ENCODE measurements around the gene TERB1.

TERB1 gene

DNA sequence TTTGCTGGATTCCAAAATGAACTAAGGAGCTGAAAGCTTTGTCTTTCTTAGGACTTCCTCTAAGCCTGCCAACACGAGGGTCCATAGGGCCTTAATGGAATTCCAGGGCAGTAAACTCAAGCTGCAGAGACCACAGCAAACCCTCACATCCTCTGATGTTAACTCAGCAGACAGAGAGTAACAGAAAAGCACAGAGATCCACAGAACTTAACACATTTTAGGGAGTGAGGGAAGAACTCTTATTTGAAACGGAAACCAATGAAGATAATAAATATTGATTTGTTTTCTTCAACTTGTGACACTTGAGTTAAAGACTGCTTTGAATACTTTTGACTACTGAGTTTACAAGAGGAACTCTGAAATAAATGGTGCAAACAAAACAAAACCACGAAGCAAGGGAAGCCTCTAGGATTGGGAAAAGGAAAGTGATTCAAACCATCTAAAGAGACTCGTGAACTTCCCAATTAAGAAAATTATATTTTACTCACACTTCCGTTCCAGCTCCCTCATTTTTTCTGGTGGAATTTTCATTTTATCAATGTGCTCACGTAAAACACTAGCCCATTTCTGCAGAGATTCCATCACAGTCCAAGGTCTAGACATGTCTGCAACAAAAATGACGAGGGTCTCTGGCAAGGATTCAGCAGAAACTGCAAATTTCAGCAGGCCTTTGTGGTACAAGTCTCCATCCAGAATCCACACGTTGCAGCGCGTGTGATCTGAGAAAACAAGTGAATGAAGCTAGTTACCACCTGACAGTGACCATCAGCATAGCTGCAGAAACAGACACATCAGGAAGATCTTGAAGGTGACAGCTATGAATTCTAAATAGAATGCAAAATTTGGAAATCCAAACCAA lies 59.2 kb downstream of the TERB1 start:
- no peak for DNase-seq

- DNase-seq, result no peak
These were observed 60.0 kb downstream of the TERB1 start for GRCh38 chr16:66741169-66741900.

GRCh38 chr16:66740533-66740932 lies 60.9 kb downstream of the TERB1 start:
- no peak for DNase-seq

DNA sequence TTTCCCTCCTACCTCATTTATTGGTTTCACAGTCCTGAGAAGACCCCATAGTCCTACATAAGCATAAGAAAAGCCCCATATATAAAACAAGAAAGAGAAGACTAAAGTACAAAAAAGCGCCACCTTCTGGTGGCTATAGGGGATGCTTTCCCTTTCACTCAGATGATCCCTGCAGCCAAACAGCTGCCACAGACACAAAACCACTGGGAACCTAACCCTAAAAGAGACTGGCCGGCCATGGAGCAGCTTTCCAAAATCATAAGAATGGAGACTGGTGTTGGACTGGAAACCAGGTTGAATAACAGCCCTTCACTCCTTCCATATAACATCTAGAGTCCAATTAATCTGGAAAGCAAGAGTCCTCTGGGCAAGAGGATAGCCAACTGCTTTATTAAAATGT lies 61.4 kb downstream of the TERB1 start:
- DNase-seq, result no peak

GRCh38 chr16:66735891-66736290 lies 65.5 kb downstream of the TERB1 start:
- no peak for DNase-seq

DNA sequence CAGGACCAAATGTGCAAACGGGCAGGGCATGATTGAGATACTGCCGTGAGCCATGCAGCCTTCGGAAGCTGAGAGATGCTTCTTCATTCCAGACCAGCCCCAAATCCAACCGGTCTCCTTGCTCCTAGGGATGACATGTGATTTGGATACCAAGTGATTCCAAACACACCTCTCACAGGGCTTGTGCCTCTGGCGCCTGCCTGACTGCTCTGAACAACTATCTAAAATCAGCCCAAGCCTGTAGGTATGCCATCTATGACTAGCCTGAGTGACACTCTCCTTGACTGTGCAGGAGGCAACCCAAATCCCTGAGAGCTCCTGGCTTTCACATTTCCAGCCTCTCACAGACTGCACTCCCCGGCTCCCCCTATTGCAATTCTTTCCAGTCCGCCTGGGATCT lies 70.3 kb downstream of the TERB1 start:
- no peak for DNase-seq

DNA sequence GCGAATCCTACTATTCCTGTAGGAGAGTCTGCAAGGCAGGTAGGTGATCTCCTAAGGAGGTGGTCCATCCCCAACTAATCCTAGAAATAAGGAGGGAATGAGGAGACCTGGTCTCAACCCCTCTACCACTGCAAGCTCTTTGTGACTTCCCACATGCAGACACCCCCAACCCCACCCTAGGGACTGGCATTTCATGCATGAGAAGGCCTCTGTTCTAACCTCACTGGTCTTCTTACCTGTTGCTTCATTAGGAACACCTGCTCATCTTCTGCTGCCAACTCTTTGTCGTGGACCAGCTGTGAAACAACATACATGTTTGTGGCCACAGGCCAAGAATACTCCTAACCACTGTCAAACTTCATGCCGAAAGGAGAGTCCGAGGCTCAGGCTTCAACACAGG lies 72.6 kb downstream of the TERB1 start:
- DNase-seq, result no peak

DNA sequence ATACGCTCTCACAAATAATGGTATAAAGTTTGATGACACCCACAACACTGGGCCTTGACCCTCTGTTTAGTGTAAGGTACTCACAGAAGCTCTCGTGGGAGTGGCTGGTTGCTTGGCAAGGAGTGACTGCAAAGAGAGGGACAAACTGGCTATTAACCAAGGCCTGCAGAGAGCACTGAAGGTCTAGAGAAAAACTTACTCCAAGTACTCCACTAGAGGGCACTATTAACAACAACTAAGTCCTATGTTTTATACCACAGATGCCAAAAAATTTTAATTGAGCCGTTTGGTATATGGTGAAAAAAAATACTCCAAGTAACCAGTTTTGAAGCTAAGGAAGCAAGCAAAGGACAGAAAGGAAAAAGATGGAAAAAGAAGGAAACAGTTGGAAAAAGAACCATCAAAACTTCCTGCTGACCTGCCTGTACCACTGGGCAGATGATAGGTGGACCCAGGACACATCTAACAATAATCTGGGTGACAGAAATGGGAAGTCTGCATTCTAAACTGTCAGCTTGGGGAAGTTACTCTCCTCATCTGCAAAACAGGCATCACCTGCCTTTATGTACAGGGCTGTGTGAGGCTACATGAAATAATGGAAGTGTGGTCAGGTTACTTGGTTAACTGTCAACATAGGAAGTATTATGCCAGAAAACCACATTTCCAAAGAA lies 73.1 kb downstream of the TERB1 start:
- DNase-seq, result peak; percentile 24

- DNase-seq, result no peak
These were observed 80.6 kb downstream of the TERB1 start for GRCh38 chr16:66720766-66721165.

GRCh38 chr16:66719246-66719645 lies 82.1 kb downstream of the TERB1 start:
- no peak for DNase-seq

- no peak for DNase-seq
These were observed 83.6 kb downstream of the TERB1 start for GRCh38 chr16:66717776-66718175.

GRCh38 chr16:66717112-66717675 lies 84.2 kb downstream of the TERB1 start:
- no peak for DNase-seq

GRCh38 chr16:66714654-66715307 lies 86.6 kb downstream of the TERB1 start:
- DNase-seq, result no peak

DNA sequence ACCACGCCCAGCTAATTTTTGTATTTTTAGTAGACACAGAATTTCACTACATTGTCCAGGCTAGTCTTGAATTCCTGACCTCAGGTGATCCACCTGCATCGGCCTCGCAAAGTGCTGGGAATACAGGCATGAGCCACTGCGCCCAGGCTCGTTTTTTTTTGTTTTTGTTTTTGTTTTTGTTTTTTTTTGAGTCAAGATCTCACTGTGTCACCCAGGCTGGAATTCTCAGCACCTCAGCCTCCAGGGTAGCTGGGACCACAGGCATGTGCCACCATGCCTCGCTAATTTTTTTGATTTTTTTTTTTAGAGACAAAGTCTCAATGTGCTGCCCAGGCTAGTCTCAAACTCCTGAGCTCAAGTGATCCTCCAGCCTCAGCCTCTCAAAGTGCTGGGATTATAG lies 87.3 kb downstream of the TERB1 start:
- DNase-seq, result no peak

DNA sequence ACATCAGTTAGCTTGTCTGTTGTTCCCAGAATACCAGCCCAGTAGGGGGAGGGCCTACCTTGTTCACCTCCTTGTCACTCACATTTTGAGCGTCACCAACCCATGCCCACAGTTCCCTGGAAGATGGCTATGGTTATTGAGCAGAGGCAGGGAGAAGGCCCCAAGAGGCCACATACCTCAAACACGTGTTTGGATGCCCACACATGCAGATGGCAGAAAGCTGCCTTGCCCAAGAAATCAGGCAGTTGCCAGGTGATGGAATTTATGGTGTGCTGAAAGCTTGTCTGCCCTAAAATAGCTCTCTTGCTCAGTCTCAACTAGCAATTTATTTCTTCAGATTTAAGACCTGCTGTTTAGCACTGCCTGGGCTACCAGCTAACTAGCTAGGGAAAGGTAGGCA lies 88.3 kb downstream of the TERB1 start:
- DNase-seq, result no peak

DNA sequence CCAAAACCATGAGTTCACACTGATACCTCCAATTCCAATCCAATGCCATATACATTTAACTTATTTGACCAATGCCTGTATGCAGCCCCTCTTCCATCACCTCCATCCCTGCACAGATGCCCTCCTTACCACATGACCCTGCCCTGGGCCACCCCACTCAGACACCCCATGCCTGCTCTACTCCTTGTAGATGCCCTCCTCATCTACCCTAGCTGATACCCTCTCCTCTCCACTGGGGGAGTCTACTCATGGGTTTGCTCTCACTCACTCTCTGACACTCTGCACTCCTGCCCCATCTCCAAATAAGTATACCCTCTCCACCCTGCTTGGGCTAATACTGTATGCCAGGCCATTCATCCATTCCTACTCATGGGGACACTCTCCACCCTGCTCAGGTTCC lies 88.9 kb downstream of the TERB1 start:
- no peak for DNase-seq

GRCh38 chr16:66711581-66711980 lies 89.8 kb downstream of the TERB1 start:
- DNase-seq, result no peak

DNA sequence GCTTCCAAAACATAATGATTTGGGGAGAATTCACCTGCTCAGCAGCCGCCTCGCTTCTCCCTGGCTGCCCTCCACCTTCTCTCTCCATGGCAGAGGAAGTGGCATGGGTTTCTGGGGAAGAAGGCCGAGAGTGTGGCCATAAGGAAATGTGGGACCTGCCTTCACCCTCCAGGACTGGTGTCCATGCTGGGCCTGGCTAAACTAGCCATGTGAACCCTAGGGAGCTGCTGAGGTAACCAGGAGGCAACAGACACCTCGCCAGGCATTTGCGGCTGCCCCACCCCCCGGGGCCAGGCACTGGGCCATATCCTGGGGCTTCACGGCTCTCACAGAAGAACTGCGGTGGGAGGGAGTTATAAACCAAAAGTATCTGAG lies 94.9 kb downstream of the TERB1 start:
- no peak for DNase-seq

DNA sequence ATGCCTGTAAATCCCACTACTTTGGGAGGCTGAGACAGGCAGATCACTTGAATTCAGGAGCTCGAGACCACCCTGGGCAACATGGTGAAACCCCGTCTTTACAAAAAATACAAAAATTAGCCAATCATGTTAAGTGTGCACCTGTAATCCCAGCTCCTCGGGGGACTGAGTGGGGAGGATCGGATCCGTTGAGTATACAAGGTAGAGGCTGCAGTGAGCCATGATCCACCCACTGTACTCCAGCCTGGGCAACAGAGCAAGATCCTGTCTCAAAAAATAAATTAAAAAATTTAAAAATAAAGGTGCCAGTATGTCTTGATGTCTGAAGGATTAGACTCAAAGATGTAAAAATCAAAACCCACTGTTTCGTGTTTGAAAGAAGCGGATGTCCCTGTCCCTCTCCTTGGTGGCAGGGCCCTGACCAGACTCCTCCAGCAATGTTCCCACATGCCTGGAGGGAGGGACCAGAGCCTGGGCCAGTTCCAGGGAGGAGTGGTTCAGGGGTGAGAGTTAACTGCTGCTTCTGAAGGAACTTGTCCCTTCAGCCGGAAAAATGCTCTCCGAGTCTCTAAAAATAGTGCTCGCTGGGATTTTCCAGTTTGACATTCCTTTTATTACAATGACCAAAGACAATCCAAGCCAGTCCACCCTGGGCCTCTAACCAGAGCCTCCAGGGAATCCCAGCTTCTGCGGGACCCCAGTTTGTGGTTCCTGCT lies 95.4 kb downstream of the TERB1 start:
- no peak for DNase-seq
